GM12878 (cell line): ENCODE results near the gene PCP2. TPM values are rescaled to one million over a fixed set of nuclear protein-coding genes. Genes with fewer than 3 reads are reported as not detected.

Experiments used
- ATAC-seq: fragments of 200-7000 bp; cut with Tn5 transposase; 3 replicates; pipeline ENCODE4 v1.9.1; 2020; ENCODE audit warnings: mild to moderate bottlenecking, moderate library complexity
- BruUV-seq: library from RNA; stranded (reverse); fragments of 400-500 nt; replicated peaks from 2 replicates; lab custom pipeline; 2021; lab: Mats Ljungman, UMichigan
- CTCF ChIA-PET: fragments of 300-600 bp; sonication (Branson Sonifier 250); formaldehyde crosslinking; extraction: SDS; loops from one replicate; lab custom pipeline; 2021; ENCODE audit warnings: inconsistent platforms; lab: Yijun Ruan, JAX
- POLR2A ChIA-PET: fragments of 350-600 bp; formaldehyde crosslinking; extraction: SDS; loops from one replicate; lab custom pipeline; 2021; ENCODE audit warnings: inconsistent platforms; lab: Charles Lee
- RAD21 ChIA-PET: fragments of 300-600 bp; sonication (Branson Sonifier 250); formaldehyde crosslinking; loops from one replicate; lab custom pipeline; 2023; ENCODE audit warnings: antibody characterized with exemption; ENCODE audit not compliant: unreplicated experiment; lab: Charles Lee
- SMC1A ChIA-PET: fragments of 300-600 bp; sonication (Branson Sonifier 250); formaldehyde crosslinking; loops from one replicate; lab custom pipeline; 2023; ENCODE audit not compliant: unreplicated experiment, uncharacterized antibody; lab: Charles Lee
- DNase-seq: peaks from one replicate; pipeline ENCODE4 v3.0.0-alpha.2; 2011; ENCODE audit warnings: low read depth, low spot score
- FAIRE-seq: peaks from 3 replicates; lab custom pipeline; 2011; peaks lifted over from hg19 to GRCh38; lab: Jason Lieb, UNC
- H2AFZ ChIP-seq: 2 replicates; pipeline ENCODE4 v1.6.0; 2011; ENCODE audit warnings: low read depth, low read length, control low read depth; ENCODE audit not compliant: control insufficient read depth
- H3K27ac ChIP-seq: 2 replicates; pipeline ENCODE4 v1.5.1; 2011; ENCODE audit warnings: control low read depth; ENCODE audit not compliant: control insufficient read depth, insufficient read depth
- H3K27me3 ChIP-seq, 2 experiments: replicated peaks in 1 of 2; 2 replicates each; pipeline versions ENCODE4 v1.6.0 to v1.6.1; 2011; ENCODE audit warnings: low read length in 1 of 2; ENCODE audit not compliant: control insufficient read depth in 2 of 2, insufficient read depth in 2 of 2
- H3K36me3 ChIP-seq, 2 experiments: 2 replicates each; pipeline ENCODE4 v1.5.1; 2011; ENCODE audit warnings: low read length in 1 of 2; ENCODE audit not compliant: control insufficient read depth in 2 of 2, insufficient read depth in 2 of 2
- H3K4me1 ChIP-seq: 2 replicates; pipeline ENCODE4 v1.6.1; 2011; ENCODE audit warnings: mild to moderate bottlenecking, low read length, moderate library complexity, mixed read lengths; ENCODE audit not compliant: control insufficient read depth, insufficient read depth
- H3K4me2 ChIP-seq: 2 replicates; pipeline ENCODE4 v1.6.0; 2011; ENCODE audit warnings: control low read depth; ENCODE audit not compliant: control insufficient read depth, insufficient read depth
- H3K4me3 ChIP-seq: fragments of 200-600 bp; sonication (generic); 2 replicates; pipeline ENCODE4 v1.5.1; 2016
- H3K79me2 ChIP-seq: 2 replicates; pipeline ENCODE4 v1.6.0; 2011; ENCODE audit warnings: low read length; ENCODE audit not compliant: control insufficient read depth, insufficient read depth
- H3K9ac ChIP-seq: 2 replicates; pipeline ENCODE4 v1.8.0; 2011; ENCODE audit warnings: low read length, control low read depth, mixed read lengths; ENCODE audit not compliant: control insufficient read depth, insufficient read depth
- H3K9me3 ChIP-seq: replicated peaks from 3 replicates; pipeline ENCODE4 v1.5.1; 2011; ENCODE audit warnings: mild to moderate bottlenecking, low read length; ENCODE audit not compliant: control insufficient read depth, insufficient read depth
- H4K20me1 ChIP-seq: 2 replicates; pipeline ENCODE4 v1.6.0; 2011; ENCODE audit not compliant: control insufficient read depth, insufficient read depth
- CHD4 ChIP-seq: fragments of 200-600 bp; sonication (generic); IDR thresholded peaks from 2 replicates; pipeline ENCODE4 v1.6.1; 2016; ENCODE audit warnings: mild to moderate bottlenecking
- DPF2 ChIP-seq: fragments of 450-650 bp; IDR thresholded peaks from 2 replicates; pipeline ENCODE4 v1.6.1; 2017; ENCODE audit warnings: mild to moderate bottlenecking
- HCFC1 ChIP-seq: fragments of 150-350 bp; IDR thresholded peaks from 2 replicates; pipeline ENCODE4 v1.6.1; 2014; ENCODE audit warnings: low read length
- LARP7 ChIP-seq: fragments of 450-650 bp; IDR thresholded peaks from 2 replicates; pipeline ENCODE4 v1.6.1; 2017; ENCODE audit warnings: mild to moderate bottlenecking
- MYB ChIP-seq: fragments of 150-350 bp; IDR thresholded peaks from 2 replicates; pipeline ENCODE4 v1.6.1; 2014; ENCODE audit warnings: mild to moderate bottlenecking, low read depth, low read length, borderline replicate concordance
- NFYA ChIP-seq: IDR thresholded peaks from 2 replicates; pipeline ENCODE4 v1.6.1; 2011; ENCODE audit warnings: low read depth, mild to moderate bottlenecking, low read length, improper control_type of control experiment, borderline replicate concordance
- RUNX3 ChIP-seq: IDR thresholded peaks from 2 replicates; pipeline ENCODE4 v1.6.1; 2012; ENCODE audit warnings: low read length, inconsistent platforms
- SPI1 ChIP-seq: IDR thresholded peaks from 2 replicates; pipeline ENCODE4 v1.6.1; 2011; ENCODE audit warnings: low read depth, mild to moderate bottlenecking, low read length, moderate library complexity, borderline replicate concordance; ENCODE audit not compliant: insufficient read depth
- TCF7 ChIP-seq: IDR thresholded peaks from 2 replicates; pipeline ENCODE4 v1.6.1; 2014; ENCODE audit warnings: antibody characterized with exemption, borderline replicate concordance
- WGBS: methylation state at CpG from one replicate; pipeline ENCODE4 v1.1.6; 2016; ENCODE audit warnings: low lambda C conversion rate; ENCODE audit not compliant: insufficient replicate concordance, insufficient coverage; ENCODE audit errors: missing lambda C conversion rate; 5-methylcytosine and 5-hydroxymethylcytosine counted together
- in situ Hi-C: fragments of 300-500 bp; cut with MboI; formaldehyde crosslinking; loops from 9 replicates; pipeline ENCODE4 v1.14.3; 2018; ENCODE audit warnings: mixed read lengths
- intact Hi-C: fragments of 100-400 bp; cut with micrococcal nuclease; formaldehyde crosslinking; loops from one replicate; pipeline ENCODE4 v1.14.2; 2022; ENCODE audit not compliant: unreplicated experiment
- polyA plus RNA-seq, 11 experiments: library from polyadenylated mRNA; depleted of rRNA in 4 of 11; unstranded in 6 of 11; stranded (reverse) in 5 of 11; fragments of >200 nt; fragmentation: Nextera tagmentation in 4 of 11; fragmentation: Illumina TruSeq in 1 of 11; extraction: Ambion mirVana in 4 of 11; extraction: Trizol in 1 of 11; gene quantifications; 1 replicate in 1 of 11; 2 replicates in 10 of 11; pipeline versions ENCODE4 v1.2.1 to v1.2.3, GENCODE V29; 2011 to 2016; ENCODE audit warnings: inconsistent platforms in 2 of 11, missing spikeins in 2 of 11, low read depth in 1 of 11
- total RNA-seq, 4 experiments: library from RNA; depleted of rRNA in 3 of 4; stranded (reverse); fragments of >200 nt in 3 of 4; fragmentation: Illumina TruSeq in 1 of 4; extraction: Trizol in 1 of 4; gene quantifications; 2 replicates each; pipeline versions ENCODE4 v1.2.1 to v1.2.3, GENCODE V29; 2013 to 2021
- TF ChIP-seq, protein P1 (sequence below): fragments of 450-650 bp; IDR thresholded peaks from 2 replicates; pipeline ENCODE4 v1.6.1; 2016; ENCODE audit warnings: mild to moderate bottlenecking
- TF ChIP-seq, protein P2 (sequence below): fragments of 450-650 bp; IDR thresholded peaks from 2 replicates; pipeline ENCODE4 v1.6.1; 2017; ENCODE audit warnings: low read depth, mild to moderate bottlenecking, moderate library complexity
- TF ChIP-seq, protein P3 (sequence below): IDR thresholded peaks from 2 replicates; pipeline ENCODE4 v1.6.1; 2012; ENCODE audit warnings: improper control_type of control experiment, low read depth, low read length; ENCODE audit not compliant: insufficient replicate concordance

The PCP2 gene
- total and polyA plus RNA-seq, 10 of the 15 experiments (the other 5 are each of a cell fraction or from before 2014, with no cell fraction given): 0.10 to 0.62 (median 0.31) TPM; not detected in 5

DNA sequence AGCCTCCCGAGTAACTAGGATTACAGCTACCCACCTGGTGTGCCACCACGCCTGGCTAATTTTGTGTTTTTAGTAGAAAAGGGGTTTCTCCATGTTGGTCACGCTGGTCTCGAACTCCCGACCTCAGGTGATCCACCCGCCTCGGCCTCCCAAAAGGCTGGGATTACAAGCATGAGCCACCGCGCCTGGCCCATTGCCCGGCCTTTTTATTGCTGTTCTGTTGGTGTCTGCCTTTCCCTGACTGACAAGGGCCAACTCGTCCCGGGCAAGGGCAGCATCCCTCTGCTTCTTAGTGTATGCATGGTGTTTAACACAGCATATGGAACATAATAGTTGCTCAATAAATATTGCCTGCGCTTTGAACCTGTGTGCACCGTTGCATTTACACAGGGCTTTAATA, 29.1 kb upstream of the PCP2 start (continued):
- TF ChIP-seq, protein P1, sequence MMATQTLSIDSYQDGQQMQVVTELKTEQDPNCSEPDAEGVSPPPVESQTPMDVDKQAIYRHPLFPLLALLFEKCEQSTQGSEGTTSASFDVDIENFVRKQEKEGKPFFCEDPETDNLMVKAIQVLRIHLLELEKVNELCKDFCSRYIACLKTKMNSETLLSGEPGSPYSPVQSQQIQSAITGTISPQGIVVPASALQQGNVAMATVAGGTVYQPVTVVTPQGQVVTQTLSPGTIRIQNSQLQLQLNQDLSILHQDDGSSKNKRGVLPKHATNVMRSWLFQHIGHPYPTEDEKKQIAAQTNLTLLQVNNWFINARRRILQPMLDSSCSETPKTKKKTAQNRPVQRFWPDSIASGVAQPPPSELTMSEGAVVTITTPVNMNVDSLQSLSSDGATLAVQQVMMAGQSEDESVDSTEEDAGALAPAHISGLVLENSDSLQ: no peak
- TF ChIP-seq CHD4: no peak
- no peak for TF ChIP-seq DPF2
- TF ChIP-seq HCFC1: no peak
- no peak for TF ChIP-seq RUNX3
- no peak for TF ChIP-seq NFYA
- no peak for TF ChIP-seq TCF7
- TF ChIP-seq, protein P2, sequence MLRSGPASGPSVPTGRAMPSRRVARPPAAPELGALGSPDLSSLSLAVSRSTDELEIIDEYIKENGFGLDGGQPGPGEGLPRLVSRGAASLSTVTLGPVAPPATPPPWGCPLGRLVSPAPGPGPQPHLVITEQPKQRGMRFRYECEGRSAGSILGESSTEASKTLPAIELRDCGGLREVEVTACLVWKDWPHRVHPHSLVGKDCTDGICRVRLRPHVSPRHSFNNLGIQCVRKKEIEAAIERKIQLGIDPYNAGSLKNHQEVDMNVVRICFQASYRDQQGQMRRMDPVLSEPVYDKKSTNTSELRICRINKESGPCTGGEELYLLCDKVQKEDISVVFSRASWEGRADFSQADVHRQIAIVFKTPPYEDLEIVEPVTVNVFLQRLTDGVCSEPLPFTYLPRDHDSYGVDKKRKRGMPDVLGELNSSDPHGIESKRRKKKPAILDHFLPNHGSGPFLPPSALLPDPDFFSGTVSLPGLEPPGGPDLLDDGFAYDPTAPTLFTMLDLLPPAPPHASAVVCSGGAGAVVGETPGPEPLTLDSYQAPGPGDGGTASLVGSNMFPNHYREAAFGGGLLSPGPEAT: no peak
- no peak for TF ChIP-seq LARP7
- no peak for TF ChIP-seq MYB

DNA sequence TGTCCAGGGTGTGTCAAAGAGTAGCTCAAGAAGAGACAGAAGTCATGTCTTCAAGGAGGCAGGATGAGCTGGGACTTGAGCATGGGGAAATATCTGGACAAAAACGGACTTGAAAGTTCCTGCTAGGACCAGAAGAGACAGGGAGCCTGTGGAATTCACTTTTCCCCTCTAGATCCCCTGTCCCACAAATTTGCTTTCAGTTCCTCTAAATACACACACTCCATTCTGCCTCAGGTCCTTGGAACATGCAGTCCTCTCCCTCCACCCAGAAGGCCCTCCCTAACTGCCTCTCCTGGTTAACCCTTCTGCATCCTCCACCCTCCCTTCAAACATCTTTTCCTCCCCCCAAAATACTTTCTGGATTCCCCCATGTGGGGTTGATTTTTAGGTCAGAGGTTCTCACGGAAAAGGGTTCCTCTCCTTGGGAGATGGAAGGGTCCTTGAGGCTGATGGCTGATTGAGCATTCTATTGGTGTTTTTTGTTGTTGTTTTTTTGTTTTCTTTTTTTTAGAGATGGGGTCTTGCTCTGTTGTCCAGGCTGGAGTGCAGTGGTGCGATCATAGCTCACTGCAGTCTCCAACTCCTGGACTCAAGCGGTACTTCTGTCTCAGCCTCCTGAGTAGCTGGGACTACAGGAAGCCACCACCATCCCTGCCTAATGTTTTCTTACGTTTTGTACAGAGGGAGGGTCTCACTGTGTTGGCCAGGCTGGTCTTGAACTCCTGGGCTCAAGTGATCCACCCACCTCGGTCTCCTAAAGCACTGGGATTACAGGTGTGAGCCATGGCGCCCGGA, 28.4 kb upstream of the PCP2 start:
- in situ Hi-C loops: no loop called here
- BruUV-seq: no TSS peak
- ChIA-PET CTCF (no interaction called here), RAD21 (interaction anchor here (0.8 kb wide), 1 partner anchor 17 kb away, joined by 4 read pairs; no protein-coding TSS in a partner anchor)
- no peak for DNase-seq
- TF ChIP-seq, protein P3, sequence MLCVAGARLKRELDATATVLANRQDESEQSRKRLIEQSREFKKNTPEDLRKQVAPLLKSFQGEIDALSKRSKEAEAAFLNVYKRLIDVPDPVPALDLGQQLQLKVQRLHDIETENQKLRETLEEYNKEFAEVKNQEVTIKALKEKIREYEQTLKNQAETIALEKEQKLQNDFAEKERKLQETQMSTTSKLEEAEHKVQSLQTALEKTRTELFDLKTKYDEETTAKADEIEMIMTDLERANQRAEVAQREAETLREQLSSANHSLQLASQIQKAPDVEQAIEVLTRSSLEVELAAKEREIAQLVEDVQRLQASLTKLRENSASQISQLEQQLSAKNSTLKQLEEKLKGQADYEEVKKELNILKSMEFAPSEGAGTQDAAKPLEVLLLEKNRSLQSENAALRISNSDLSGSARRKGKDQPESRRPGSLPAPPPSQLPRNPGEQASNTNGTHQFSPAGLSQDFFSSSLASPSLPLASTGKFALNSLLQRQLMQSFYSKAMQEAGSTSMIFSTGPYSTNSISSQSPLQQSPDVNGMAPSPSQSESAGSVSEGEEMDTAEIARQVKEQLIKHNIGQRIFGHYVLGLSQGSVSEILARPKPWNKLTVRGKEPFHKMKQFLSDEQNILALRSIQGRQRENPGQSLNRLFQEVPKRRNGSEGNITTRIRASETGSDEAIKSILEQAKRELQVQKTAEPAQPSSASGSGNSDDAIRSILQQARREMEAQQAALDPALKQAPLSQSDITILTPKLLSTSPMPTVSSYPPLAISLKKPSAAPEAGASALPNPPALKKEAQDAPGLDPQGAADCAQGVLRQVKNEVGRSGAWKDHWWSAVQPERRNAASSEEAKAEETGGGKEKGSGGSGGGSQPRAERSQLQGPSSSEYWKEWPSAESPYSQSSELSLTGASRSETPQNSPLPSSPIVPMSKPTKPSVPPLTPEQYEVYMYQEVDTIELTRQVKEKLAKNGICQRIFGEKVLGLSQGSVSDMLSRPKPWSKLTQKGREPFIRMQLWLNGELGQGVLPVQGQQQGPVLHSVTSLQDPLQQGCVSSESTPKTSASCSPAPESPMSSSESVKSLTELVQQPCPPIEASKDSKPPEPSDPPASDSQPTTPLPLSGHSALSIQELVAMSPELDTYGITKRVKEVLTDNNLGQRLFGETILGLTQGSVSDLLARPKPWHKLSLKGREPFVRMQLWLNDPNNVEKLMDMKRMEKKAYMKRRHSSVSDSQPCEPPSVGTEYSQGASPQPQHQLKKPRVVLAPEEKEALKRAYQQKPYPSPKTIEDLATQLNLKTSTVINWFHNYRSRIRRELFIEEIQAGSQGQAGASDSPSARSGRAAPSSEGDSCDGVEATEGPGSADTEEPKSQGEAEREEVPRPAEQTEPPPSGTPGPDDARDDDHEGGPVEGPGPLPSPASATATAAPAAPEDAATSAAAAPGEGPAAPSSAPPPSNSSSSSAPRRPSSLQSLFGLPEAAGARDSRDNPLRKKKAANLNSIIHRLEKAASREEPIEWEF: no peak
- TF ChIP-seq SPI1: peak; percentile 44; the same call in 1 of the 2 replicates
- no peak for TF ChIP-seq HCFC1
- TF ChIP-seq, all 136 proteins: peak for 1
- Histone ChIP-seq H3K9me3 (no peaks in the 10 kb centered on the region), H3K79me2 (no peaks in the 10 kb centered on the region), H3K27me3 (no peaks in the 10 kb centered on the region), H3K36me3 (no peaks in the 10 kb centered on the region), H2AFZ (no peak overlapping the region), H4K20me1 (no peaks in the 10 kb centered on the region), H3K4me3 (no peak overlapping the region), H3K9ac (no peak overlapping the region), H3K4me2 (no peak overlapping the region), H3K27ac (no peak overlapping the region), H3K4me1 (peaks cover 17% of the 10 kb centered on the region)
- no peak for ATAC-seq
- ChIA-PET POLR2A (interaction anchor here (1.6 kb wide), 1 partner anchor 24 kb away, joined by 6 read pairs; no protein-coding TSS in a partner anchor), SMC1A (no interaction called here)
- FAIRE-seq: no peak
- WGBS: 46% methylated on average over 8 of the region's 8 CpGs
- intact Hi-C loops: no loop called here
